GM21723 (cell line): ENCODE results near the gene ZNF662.

Source experiments
- ATAC-seq: cut with Tn5 transposase; IDR thresholded peaks from one replicate; pipeline ENCODE4 v1.9.1; 2021; ENCODE audit warnings: mild to moderate bottlenecking, moderate library complexity; ENCODE audit not compliant: unreplicated experiment

ZNF662 gene

GRCh38 chr3:42886294-42886822 lies 19.6 kb upstream of the ZNF662 start:
- no peak for ATAC-seq

- no peak for ATAC-seq
Measured at GRCh38 chr3:42887084-42887483, 18.9 kb upstream of the ZNF662 start.

GRCh38 chr3:42891042-42891441 lies 14.9 kb upstream of the ZNF662 start:
- ATAC-seq: no peak

- ATAC-seq: no peak
Measured at GRCh38 chr3:42892169-42892568, 13.8 kb upstream of the ZNF662 start.

GRCh38 chr3:42892807-42893206 lies 13.1 kb upstream of the ZNF662 start:
- ATAC-seq: no peak

GRCh38 chr3:42894698-42895579 lies 11.0 kb upstream of the ZNF662 start:
- ATAC-seq: no peak

GRCh38 chr3:42895580-42895868 lies 10.4 kb upstream of the ZNF662 start:
- no peak for ATAC-seq

GRCh38 chr3:42898896-42899675 lies 6.9 kb upstream of the ZNF662 start:
- no peak for ATAC-seq

GRCh38 chr3:42900226-42901072 lies 5.5 kb upstream of the ZNF662 start:
- ATAC-seq: no peak

GRCh38 chr3:42901073-42901415 lies 4.9 kb upstream of the ZNF662 start:
- ATAC-seq: no peak

- no peak for ATAC-seq
Measured at GRCh38 chr3:42902257-42902656, 3.7 kb upstream of the ZNF662 start.

- no peak for ATAC-seq
Measured at GRCh38 chr3:42904076-42904475, 1.9 kb upstream of the ZNF662 start.

GRCh38 chr3:42905740-42906069 lies 237 bp upstream of the ZNF662 start:
- no peak for ATAC-seq

- ATAC-seq: no peak
Measured at GRCh38 chr3:42906848-42907183, 874 bp downstream of the ZNF662 start.

- no peak for ATAC-seq
Measured at GRCh38 chr3:42908675-42909074, 2.7 kb downstream of the ZNF662 start.

GRCh38 chr3:42911551-42911950 lies 5.6 kb downstream of the ZNF662 start:
- no peak for ATAC-seq

- no peak for ATAC-seq
Measured at GRCh38 chr3:42914771-42915515, 9.0 kb downstream of the ZNF662 start.

- ATAC-seq: no peak
Measured at GRCh38 chr3:42923606-42924005, 17.7 kb downstream of the ZNF662 start.

- ATAC-seq: no peak
Measured at GRCh38 chr3:42926310-42926709, 20.4 kb downstream of the ZNF662 start.

- no peak for ATAC-seq
Measured at GRCh38 chr3:42934111-42934510, 28.2 kb downstream of the ZNF662 start.

GRCh38 chr3:42934910-42935309 lies 29.0 kb downstream of the ZNF662 start:
- ATAC-seq: no peak
